IPS-18c (cell line): ENCODE data around the gene CNKSR2.

Experiments used
- H3K4me3 ChIP-seq: 2 replicates; pipeline ENCODE4 v1.7.0; 2013; ENCODE audit warnings: low read depth, mild to moderate bottlenecking, low read length, moderate library complexity; ENCODE audit not compliant: insufficient read depth
- H3K9me3 ChIP-seq: one replicate; pipeline ENCODE4 v1.6.1; 2013; ENCODE audit warnings: mild to moderate bottlenecking, low read length, moderate library complexity; ENCODE audit not compliant: control insufficient read depth, insufficient read depth

CNKSR2 gene

DNA sequence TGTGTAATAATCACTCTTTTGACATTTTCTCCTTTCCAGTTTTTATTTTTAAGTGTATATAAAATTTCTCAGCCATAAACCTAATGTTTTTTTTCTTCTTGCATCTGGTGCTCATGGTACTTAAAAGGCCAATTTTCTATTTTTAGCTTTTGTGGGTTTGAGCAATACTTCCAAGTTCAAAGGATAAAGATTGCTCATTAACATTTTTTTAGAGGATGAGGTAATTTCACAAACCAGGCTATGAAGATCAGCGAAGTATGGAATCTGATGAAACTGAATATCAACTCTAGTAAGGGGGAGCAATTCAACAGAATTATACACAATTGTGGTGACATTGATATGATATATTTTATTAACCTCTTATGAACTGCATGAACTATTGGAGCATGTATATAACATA, 309.7 kb downstream of the CNKSR2 start:
- H3K4me3 ChIP-seq = no peak overlapping the region
- no peaks in the 10 kb centered on the region for H3K9me3 ChIP-seq

- Histone ChIP-seq H3K4me3 (no peak overlapping the region), H3K9me3 (no peaks in the 10 kb centered on the region)
Observed at GRCh38 chrX:21691512-21692018, 317.3 kb downstream of the CNKSR2 start.

DNA sequence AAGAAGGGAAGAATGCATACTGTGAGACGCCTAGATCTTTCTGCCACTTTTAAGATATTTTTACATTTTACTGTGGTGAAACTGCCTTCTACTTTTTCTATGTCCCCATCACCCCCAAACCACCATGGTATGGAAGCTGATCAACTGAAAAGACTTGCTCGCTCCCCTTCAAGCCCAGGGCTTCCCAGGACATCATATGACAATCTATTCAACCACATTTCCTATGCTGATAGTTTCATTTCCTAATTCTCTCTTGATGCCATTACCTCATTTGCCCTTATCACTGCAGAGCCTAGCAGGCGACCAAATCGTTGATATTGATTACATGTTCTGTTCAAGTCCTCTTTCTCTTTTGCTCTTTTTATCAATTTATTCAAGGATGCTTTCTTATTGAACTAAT, 324.1 kb downstream of the CNKSR2 start:
- no peaks in the 10 kb centered on the region for H3K9me3 ChIP-seq
- no peak overlapping the region for H3K4me3 ChIP-seq

DNA sequence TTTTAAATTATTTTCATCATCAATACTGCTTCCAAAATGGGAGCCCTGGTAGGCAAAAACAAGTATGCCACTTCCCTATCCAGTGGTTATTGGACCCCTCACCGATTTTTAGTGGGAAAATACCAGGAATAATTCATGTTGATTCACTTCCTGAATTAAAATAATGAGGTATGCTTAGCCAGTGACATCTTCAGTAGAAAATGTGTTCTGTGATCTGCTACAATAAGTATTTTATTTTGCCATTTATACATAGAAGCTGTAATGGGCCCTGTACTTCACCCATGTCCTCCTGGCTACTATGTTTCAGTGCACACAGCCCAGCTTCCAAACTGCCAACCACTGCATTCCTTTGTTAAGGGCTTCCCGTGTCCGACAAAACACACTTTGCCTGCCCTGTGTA, 324.9 kb downstream of the CNKSR2 start:
- H3K9me3 ChIP-seq = no peaks in the 10 kb centered on the region

DNA sequence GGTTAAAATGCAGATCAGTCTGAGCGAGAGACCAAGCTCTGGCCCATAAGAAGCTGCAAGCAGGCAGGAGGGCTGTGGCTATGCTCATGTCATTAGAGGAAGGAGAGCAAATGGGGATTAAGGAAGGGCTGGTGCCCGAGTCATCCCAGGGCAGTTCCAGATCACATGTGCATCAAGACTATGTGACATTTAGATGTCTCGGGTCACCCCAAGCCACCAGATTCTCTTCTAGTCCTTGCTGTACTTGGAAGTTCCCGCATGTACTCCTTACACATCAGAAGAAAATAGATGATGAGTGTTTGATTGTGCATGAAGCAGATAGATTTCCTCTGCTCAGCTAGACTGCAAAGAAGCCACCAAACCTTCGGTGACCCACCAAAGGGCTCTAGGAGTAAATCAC, 326.1 kb downstream of the CNKSR2 start:
- no peaks in the 10 kb centered on the region for H3K9me3 ChIP-seq
- H3K4me3 ChIP-seq = no peak overlapping the region

More for the DNA sequence above, 324.9 kb downstream of the CNKSR2 start:
- no peak overlapping the region for H3K4me3 ChIP-seq

DNA sequence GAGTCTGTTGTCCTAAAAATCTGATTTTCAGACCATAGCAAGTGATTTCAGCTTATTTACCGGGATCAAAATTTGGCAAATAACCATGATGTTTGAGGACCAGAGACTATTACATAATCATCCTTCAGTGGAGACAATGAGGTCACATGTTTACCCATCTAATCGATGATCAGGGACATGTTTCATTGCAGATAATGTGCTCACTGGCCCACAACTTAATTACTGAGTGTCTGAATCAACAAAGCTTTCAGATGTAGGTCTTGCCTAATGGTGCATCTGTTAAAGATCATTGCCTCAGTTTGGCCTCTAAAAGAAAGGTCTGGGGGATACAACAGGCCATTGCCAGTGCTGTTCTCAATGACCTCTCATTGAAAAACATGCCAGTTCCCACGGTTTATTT, 326.7 kb downstream of the CNKSR2 start:
- H3K9me3 ChIP-seq = no peaks in the 10 kb centered on the region
- H3K4me3 ChIP-seq = no peak overlapping the region

DNA sequence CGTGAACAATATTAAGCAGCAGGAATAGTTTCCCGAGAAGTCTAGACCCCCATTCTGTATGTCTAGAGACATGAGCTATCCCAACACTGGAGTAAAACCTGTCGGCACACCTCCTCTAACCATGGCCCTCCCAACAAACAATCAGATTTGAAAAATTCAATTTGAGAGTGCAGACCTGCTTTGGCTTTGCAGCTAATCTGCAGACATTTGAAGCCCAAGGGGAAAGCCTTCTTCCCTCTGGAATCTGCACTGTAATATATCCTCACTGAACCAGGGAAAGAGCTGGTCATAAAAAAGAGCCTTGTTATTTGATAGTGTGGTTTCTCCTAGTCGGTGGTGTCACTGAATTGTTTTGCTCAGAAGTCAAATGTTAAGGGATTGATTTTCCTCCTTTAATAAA, 328.5 kb downstream of the CNKSR2 start:
- no peaks in the 10 kb centered on the region for H3K9me3 ChIP-seq

More for the DNA sequence above, 328.5 kb downstream of the CNKSR2 start:
- H3K4me3 ChIP-seq = no peak overlapping the region
